Spleen (tissue), 7 donors: ENCODE results near the gene YRDC.

Experiments
- CTCF ChIP-seq, 11 experiments: fragments of 200-600 bp in 7 of 11; fragments of 450-650 bp in 4 of 11; sonication (generic) in 4 of 11; IDR thresholded peaks in 8 of 11; conservative IDR thresholded peaks in 3 of 11; 1 replicate in 7 of 11; 2 replicates in 4 of 11; pipeline versions ENCODE4 v1.4.0 to v1.8.0; 2016 to 2021; ENCODE audit warnings: antibody characterized with exemption in 11 of 11, inconsistent platforms in 4 of 11, mild to moderate bottlenecking in 1 of 11
- POLR2A ChIP-seq, 3 donors: fragments of 450-650 bp; IDR thresholded peaks; one replicate each; pipeline ENCODE4 v1.5.1; 2017; ENCODE audit warnings: antibody characterized with exemption in 3 of 3, mild to moderate bottlenecking in 1 of 3
- POLR2AphosphoS5 ChIP-seq, 3 donors: sonication (generic); formaldehyde crosslinking; IDR thresholded peaks; one replicate each; pipeline ENCODE4 v1.5.1; 2017; ENCODE audit warnings: antibody characterized with exemption in 3 of 3
- donor health status: DM: no; HTN: no; CAD: no; lungs with moderate emphysema.
- donor health status: DM: no; HTN: no; CAD: no.
- donor health status: DM: no; HTN: no; CAD: no.

DNA sequence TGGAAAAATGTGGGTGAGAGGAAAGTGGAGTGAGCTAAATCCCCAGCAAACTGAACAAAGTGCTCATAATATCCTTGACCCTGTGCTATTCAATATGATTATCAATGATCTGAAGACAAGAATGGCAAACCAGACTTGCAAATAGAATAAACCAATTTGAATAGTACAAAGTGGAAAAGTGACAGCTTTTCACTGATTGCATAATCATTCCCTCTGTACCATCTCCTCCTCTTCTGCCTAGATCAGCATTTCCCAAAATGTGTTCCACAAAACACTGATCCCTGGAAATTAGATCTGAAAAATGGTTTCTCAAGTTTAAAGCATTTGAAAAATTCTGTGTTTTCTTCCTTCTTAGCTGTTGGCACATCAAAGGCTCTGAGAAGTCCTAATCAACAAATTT, 43.3 kb upstream of the YRDC start:
- TF ChIP-seq CTCF (IDR thresholded peaks at IDR 0.05 in 8 of 11, conservative IDR thresholded peaks at IDR 0.05 in 3 of 11) (no peak), POLR2A (IDR thresholded peaks at IDR 0.05) (no peak), POLR2AphosphoS5 (IDR thresholded peaks at IDR 0.05) (no peak)
